Middle frontal gyrus (tissue), 1 donor: Measurements from ENCODE around the gene PLXNB1.
"Not testable (repeated sequence)": the region's sequence is repeated elsewhere in the genome, so short reads cannot be mapped to it uniquely, and the experiment has no call there.

Experiments
- DNase-seq: peaks from one replicate; pipeline ENCODE4 v3.0.0-alpha.2; 2015; ENCODE audit warnings: low spot score; ENCODE audit errors: extremely low spot score

PLXNB1 gene, protein sequence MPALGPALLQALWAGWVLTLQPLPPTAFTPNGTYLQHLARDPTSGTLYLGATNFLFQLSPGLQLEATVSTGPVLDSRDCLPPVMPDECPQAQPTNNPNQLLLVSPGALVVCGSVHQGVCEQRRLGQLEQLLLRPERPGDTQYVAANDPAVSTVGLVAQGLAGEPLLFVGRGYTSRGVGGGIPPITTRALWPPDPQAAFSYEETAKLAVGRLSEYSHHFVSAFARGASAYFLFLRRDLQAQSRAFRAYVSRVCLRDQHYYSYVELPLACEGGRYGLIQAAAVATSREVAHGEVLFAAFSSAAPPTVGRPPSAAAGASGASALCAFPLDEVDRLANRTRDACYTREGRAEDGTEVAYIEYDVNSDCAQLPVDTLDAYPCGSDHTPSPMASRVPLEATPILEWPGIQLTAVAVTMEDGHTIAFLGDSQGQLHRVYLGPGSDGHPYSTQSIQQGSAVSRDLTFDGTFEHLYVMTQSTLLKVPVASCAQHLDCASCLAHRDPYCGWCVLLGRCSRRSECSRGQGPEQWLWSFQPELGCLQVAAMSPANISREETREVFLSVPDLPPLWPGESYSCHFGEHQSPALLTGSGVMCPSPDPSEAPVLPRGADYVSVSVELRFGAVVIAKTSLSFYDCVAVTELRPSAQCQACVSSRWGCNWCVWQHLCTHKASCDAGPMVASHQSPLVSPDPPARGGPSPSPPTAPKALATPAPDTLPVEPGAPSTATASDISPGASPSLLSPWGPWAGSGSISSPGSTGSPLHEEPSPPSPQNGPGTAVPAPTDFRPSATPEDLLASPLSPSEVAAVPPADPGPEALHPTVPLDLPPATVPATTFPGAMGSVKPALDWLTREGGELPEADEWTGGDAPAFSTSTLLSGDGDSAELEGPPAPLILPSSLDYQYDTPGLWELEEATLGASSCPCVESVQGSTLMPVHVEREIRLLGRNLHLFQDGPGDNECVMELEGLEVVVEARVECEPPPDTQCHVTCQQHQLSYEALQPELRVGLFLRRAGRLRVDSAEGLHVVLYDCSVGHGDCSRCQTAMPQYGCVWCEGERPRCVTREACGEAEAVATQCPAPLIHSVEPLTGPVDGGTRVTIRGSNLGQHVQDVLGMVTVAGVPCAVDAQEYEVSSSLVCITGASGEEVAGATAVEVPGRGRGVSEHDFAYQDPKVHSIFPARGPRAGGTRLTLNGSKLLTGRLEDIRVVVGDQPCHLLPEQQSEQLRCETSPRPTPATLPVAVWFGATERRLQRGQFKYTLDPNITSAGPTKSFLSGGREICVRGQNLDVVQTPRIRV (N-terminal part only)

DNA sequence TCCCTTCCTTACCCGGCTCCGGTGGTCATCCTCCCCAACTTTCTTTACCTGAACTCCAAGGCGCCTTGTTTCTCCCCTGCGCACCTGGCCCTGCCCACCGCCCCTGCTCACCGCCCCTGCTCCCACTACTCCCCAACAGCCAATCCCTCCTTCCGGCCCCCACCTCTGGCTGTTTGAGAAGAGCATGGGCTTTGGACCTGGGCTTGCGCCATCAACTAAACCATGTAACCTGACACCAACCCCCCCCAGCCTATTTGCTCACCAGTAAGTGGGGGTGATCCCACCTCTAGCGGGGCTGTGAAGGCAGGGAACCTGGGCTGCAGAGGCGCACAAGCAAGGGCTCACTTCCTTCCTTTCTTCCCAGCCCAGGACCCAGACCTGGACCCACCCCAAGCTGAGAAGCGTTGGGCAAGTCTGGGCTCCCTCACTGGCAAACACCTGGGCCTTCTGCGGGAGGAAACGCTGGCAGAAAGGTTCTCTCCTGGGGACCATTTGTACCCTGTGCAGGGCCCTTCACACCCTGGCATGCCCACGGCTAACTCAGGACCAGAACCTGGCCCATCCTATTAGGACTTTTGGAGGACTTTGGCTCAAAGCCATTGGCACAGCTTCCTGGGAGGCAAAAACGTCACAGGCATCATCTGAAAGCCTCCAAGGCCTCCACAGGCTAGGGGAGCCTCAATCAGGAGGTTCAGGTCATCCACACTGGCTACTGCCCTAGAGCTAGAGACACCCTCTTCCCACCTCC is at the start of gene PLXNB1:
PLXNB1 (minus strand) TSS at position 127 of the 748 bp plus-strand sequence. CDS start 5,475 bp downstream, outside the sequence.
- no peak for DNase-seq

DNA sequence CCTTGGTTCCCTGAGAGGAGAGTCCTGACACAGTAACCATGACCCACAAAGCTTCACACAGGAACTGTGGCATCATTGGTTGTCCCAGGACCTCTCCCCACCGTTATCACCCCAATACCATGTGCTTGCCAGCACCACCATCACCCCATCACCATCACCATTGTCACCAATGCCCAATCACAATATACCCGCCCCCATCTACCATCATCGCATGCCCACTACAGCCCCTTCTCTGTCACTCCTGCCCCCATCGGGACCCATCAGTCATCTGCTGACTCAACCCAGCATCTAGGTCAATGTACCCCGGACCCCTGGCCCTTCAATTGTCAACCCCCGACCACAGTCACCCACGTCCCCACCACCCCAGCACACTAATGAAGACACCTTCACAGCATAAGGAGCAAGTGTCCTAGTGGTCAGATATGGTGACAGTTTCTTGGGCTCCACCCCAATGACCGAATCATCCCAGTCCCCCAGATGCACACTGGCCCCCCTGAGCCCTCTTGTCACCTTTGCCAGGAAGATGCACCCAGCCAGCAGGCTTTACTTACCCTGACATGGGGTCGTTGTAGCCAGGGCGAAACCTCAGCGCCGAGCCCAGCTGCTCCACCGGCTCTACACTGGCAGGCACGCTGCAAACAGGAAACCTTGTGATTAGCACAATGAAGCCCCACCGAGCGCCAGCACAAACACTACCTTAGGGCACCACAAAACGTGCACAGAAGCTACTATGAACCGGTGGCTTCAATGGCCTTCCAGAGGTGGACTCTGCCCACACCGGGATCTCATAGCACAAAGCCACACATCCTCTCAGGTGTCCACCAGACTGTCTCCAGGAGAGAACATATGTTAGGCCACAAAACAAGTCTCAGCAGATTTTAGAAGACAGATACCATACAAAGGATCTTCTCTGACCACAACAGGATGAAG is 49.0 kb upstream of the PLXNB1 start:
- DNase-seq, result no peak

DNA sequence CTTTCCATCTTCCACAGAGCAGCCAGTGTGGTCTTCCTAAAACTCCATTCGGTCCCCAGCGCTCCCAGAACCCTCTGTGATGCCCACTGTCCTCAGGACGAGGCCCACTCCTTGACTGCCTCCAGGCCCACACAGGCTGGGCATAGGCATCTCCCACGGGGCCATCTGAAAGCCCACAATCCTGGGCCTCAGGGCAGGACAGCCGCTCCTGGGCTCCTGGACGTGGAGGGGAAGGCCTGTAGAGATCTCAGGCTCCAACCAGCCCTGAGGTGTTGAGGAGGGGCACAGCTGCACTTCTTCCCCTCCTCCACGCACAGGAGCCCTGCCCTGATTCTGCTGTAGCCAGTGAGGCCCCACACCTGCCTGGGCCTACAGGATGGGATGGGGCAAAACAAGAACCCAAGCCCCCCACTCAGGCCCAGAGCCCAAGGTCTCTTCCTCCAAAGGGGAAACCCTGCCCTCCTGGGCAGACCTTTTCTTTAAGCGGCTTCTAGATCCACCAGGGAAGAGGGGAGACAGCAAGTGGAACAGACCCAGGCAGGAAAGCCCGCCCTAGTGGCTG is 48.2 kb upstream of the PLXNB1 start:
- no peak for DNase-seq

DNA sequence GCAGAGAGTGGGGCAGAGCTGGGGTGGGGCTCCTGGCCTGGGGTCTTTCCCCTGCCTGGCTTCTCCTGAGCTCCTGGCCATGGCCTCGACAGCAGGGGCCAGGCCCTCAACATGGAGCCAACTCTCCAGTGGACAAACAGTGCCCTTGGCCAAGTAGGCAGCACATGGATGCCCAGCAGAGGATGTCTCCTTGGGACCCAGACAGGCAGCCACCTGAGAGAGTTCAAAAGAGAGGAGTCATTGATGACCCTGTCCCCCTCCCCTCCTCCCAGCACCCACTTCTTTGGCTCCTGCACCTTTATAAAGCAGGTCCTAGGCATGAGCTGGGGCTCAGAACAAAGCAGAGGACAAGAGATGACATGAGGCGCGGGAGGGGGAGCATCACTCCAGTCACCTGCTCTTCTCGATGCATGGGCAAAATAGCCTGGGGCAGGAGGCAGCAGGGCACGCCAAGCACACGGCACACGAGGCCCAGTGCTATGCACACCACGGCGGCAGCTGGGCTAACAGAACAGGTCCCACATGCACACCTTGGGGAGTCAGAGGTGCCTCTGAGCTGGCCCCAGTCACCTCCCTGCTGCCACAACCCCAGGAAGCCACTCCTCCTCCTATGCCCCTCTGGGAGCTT is 46.7 kb upstream of the PLXNB1 start:
- no peak for DNase-seq

DNA sequence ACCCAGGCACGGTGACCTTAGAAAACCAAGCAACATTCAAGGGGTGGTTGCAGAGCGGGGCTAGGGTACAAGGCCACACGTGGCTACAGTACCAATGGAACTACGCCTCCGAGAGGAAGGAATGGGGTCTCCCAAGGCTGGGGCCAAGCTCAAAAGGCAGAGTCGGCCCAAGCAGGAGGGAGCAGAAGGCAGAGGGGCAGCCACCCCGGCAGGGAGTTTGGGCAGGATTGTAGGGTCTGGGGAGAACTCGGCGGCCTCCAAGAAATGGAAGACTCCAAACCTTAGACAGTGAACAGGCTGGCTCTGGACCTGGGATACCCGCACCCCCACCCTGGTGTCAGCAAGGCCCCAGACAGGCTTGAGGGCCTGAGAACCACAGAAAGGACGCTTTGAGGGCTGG is 45.3 kb upstream of the PLXNB1 start:
- no peak for DNase-seq

DNA sequence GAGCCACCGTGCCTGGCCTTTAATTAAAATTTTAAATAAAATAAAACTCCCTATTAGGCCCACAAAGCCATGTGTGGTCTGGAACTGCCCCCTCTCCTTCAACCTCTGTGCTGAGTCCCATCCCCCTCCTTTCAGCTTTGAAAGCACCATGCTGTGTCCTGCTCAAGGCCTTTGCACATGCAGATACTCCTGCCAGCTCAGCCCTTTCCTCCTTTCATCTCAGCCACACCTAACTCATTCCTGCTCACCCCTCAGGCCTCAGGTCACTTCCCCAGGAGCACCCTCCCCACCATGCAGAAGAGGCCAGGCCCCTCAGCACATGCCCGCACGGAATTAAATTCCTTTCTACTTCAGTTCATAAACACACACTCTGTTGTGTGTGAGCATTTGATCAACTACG is 44.7 kb upstream of the PLXNB1 start:
- no peak for DNase-seq

DNA sequence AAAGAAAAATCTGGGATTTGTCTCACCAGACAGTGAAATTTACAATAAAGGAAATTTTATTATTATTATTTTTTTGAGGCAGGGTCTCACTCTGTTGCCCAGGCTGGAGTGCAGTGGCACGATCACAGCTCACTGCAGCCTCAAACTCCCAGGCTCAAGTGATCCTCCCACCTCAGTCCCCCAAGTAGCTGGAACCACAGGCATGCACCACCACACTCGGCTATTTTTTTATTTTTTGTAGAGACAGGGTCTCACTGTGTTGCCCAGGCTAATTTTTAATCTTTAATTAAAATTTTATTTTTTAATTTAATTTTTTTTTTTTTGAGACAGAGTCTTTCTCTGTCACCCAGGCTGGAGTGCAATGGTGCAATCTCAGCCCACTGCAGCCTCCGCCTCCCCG is 44.1 kb upstream of the PLXNB1 start:
- not testable (repeated sequence) for DNase-seq

DNA sequence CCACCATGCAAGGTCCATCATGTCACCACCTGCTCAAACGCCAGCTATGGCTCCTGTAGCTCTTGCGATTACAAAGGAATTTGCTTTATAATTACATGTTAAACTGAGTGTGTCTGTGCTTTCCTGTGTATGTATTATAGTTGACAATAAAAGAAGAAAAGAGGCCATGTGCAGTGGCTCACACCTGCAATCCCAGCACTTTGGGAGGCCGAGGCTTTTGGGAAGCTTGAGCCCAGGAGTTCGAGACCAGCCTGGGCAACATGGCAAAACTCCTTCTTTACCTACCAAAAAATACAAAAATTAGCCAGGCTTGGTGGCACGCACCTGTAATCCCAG is 43.7 kb upstream of the PLXNB1 start:
- no peak for DNase-seq

DNA sequence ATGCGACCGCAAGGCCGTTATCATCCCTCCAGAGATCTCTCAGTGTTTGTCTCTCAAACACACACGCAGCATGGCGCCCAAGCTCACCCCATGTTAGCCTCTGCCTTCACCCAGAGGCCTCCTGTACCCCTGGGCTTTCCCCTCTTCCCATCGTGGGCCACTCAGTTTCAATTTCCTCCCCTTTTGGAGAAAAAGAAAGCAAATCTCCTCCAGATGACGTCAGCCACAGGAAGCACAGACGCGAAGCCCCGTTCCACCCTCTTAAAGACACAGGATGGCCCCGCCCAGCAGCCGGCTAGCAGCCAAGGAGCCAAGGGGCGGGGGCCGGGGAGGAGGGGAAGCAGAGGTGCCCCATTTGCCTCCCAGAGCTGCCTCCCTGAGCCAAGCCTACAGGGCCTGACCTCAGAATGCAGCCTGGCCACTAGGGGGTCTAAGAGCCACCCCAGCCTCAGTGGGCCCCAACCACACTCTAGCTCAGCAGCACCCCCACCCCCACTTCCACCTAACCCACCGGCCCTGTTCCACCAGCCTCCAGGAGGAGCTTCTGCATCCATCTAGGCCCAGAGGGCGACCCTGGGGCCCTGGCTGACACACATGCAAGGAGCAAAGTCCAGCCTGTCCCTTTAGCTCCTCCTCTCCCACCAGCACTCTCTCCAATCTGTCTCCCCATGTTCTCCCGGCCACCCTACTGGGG is 43.2 kb upstream of the PLXNB1 start:
- peak; percentile 77 for DNase-seq

DNA sequence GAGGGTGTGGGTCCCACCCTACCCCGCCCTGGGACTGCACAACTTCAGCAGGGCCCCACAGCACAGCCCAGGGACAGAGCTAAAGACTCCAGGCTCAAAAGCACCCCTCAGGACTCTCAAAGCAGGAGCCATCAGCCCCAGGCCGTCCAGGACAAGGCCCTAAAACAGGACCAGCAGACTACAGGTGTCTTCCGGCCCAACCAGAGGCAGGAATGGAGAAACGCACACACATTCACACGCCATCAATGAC is 42.7 kb upstream of the PLXNB1 start:
- no peak for DNase-seq

DNA sequence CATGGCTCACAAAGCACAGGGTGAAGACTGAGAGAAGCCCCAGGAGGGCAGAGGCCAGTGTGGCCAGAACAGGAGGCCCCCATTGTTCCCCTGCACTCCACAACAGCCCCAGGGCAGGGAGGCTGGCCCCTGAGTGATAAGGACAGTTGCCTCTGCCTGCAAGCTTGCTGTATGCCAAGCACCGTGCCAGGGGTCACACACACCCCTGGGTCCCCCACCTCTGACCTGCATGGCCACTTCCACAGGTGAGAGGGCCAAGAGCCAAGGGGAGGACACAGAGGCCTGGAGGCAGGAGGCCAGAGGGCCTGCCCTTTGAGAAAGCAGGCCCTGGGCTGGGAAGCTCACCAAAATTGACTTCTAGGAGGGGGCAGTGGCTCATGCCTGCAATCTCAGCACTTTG is 40.4 kb upstream of the PLXNB1 start:
- no peak for DNase-seq

DNA sequence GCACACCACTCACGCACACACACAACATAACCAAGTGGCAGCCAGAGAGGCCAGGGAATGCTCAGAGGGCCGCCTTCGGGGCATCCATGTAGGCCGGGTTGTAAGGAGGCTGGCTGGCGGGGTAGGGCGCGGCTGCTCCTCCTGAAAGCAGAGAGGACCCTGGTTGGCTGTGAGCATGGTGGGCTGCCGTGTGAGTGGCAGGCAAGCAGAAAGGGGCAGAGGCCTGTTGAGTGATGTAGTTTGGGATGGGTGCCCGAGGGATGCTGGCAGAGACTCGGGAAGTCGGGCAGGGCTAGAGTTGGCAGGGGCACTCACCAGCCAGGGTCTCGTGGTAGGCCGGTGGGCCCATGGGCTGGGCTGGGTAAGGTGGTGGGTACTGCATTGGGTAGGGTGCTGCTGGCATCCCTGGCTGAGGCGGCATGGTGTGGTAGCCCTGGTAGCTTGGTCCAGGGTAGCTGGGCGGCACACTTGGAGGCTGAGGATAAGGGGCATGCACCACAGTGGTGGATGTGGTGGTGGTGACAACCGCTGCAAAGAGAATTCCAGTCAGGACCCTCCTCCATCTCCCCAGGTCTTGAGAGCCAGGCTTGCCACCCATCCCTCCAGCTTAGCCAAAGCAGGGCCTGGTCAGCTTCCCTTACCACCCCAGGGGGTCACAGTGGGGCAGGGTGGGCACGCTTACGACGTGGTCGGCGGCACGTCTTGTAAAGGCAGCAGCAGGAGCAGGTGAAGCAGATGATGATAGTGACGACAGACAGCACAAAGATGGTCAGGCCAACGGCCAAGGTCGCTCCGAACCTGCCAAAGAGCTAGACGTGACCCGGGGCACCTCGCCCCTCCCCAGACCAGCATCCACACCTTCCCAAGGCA is 39.4 kb upstream of the PLXNB1 start:
- no peak for DNase-seq

DNA sequence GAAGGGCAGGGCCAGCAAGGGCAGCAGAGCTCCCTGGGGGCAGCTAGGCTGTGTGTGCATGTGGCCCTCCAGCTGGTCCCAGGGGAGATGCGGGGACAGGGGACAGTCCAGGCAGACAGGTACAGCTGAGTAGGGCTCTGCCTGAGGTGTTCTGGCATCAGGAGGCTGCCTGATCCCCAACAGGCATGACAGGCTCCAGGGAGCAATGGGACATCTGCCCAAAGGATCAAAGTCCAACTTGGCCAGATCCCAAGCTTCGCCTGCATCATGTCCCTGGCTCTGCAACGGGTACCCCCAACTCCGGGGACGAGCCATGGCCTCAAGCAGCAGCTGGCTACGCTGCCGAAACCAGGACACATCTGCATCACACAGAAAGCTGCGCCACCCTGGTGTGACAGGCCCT is 38.4 kb upstream of the PLXNB1 start:
- no peak for DNase-seq

DNA sequence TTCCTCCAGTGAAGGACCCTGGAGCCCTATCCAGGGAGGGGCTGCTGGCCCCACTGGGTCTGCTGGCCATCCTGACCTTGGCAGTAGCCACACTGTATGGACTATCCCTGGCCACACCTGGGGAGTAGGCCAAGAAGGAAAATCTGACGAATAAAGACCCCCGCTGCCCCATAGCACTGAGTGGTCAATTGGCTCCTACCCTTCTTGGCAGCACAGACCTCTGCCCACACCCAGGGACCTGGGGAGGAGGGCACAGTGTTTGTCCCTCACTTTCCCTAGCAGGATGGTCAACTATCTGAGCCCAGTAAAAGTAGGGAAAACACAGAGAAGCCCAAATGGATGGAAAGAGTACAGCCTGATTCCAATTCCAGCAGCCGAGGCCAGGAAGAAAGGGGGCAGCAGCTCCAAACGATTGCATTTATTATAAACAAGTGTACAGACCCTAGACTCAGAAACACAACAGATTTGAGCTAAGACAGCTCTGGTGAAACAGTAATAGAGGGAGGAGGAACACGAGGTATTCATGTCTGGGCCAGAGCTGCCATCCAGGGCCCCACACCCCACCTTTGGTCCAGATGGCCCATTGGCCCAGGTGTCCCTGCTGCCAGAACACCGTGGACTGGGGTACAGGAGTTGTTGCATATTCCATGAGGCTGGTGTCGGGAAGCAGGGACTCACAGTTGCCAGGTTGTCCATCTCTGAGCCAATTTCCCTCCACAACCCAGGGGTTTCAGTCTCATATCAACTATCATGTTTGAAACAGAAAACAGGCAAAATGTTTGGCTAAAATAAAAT is 37.8 kb upstream of the PLXNB1 start:
- DNase-seq, result no peak

DNA sequence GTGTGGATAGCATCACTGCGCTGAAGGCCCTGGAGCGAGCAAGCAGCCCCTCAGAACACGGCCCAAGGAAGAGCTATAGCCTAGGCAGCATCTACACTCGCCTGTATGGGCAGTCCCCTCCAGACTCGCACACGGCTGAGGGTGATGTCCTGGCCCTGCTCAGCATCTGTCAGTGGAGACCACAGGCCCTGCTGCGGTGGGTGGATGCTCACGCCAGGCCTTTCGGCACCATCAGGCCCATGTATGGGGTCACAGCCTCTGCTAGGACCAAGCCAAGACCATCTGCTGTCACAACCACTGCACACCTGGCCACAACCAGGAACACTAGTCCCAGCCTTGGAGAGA is 37.2 kb upstream of the PLXNB1 start:
- no peak for DNase-seq

DNA sequence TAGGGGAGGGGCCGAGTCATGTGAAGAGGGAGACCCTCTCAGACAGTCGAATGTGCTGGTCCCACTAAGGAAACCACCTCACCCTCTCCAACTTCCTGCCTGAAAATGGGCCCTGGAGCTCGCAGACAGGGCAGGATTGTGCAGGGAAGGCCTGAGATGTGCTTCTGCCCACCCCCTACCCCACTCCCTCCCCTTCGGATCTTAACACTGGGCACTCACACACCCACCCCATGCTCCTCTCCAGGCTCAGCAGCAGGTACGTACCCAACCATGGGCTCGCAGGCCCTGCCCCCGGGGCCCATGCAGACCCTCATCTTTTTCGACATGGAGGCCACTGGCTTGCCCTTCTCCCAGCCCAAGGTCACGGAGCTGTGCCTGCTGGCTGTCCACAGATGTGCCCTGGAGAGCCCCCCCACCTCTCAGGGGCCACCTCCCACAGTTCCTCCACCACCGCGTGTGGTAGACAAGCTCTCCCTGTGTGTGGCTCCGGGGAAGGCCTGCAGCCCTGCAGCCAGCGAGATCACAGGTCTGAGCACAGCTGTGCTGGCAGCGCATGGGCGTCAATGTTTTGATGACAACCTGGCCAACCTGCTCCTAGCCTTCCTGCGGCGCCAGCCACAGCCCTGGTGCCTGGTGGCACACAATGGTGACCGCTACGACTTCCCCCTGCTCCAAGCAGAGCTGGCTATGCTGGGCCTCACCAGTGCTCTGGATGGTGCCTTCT is 36.7 kb upstream of the PLXNB1 start:
- no peak for DNase-seq
